Common myeloid progenitor, CD34-positive (primary cell): Measurements from ENCODE around the gene ACTL6B.

ENCODE experiments used
- CTCF ChIA-PET: fragments of 350-600 bp; sonication (Branson Sonifier 250); formaldehyde crosslinking; loops from one replicate; lab custom pipeline; 2021; ENCODE audit warnings: antibody characterized with exemption; lab: Charles Lee
- POLR2A ChIA-PET: fragments of 350-600 bp; sonication (Branson Sonifier 250); formaldehyde crosslinking; loops from one replicate; lab custom pipeline; 2021; ENCODE audit warnings: antibody characterized with exemption; lab: Charles Lee
- DNase-seq, 3 donors: peaks; one replicate each; pipeline versions ENCODE4 v3.0.0 to v3.0.0-alpha.2; 2013
- H3K27ac ChIP-seq, 2 experiments: 1 replicate in 1 of 2; 2 replicates in 1 of 2; pipeline ENCODE4 v1.7.0; 2013; ENCODE audit warnings: inconsistent platforms in 2 of 2, low read length in 2 of 2, mild to moderate bottlenecking in 2 of 2, low read depth in 1 of 2, moderate library complexity in 1 of 2; ENCODE audit not compliant: severe bottlenecking in 2 of 2, insufficient read depth in 1 of 2, poor library complexity in 1 of 2
- H3K27me3 ChIP-seq, 5 experiments: replicated peaks in 2 of 5; 1 replicate in 3 of 5; 2 replicates in 2 of 5; pipeline versions ENCODE4 v1.6.1 to v1.7.0; 2013; ENCODE audit warnings: low read length in 4 of 5, mild to moderate bottlenecking in 2 of 5, moderate library complexity in 2 of 5, inconsistent platforms in 1 of 5; ENCODE audit not compliant: insufficient read depth in 5 of 5, control insufficient read depth in 4 of 5
- H3K36me3 ChIP-seq, 4 experiments: 1 replicate in 2 of 4; 2 replicates in 2 of 4; pipeline versions ENCODE4 v1.6.1 to v1.7.0; 2013; ENCODE audit warnings: low read length in 3 of 4, control low read depth in 1 of 4, mild to moderate bottlenecking in 1 of 4; ENCODE audit not compliant: control insufficient read depth in 4 of 4, insufficient read depth in 4 of 4
- H3K4me1 ChIP-seq, 4 experiments: 1 replicate in 3 of 4; 2 replicates in 1 of 4; pipeline versions ENCODE4 v1.6.1 to v1.7.1; 2013; ENCODE audit warnings: low read length in 3 of 4, mild to moderate bottlenecking in 3 of 4, control low read depth in 1 of 4, inconsistent platforms in 1 of 4, moderate library complexity in 1 of 4; ENCODE audit not compliant: control insufficient read depth in 4 of 4, insufficient read depth in 4 of 4; ENCODE audit errors: control extremely low read depth in 1 of 4
- H3K4me3 ChIP-seq, 7 experiments: 1 replicate in 4 of 7; 2 replicates in 3 of 7; pipeline versions ENCODE4 v1.5.1 to v1.7.0; 2013; ENCODE audit warnings: mild to moderate bottlenecking in 7 of 7, low read length in 6 of 7, moderate library complexity in 6 of 7, inconsistent platforms in 2 of 7, low read depth in 2 of 7, control low read depth in 1 of 7; ENCODE audit not compliant: insufficient read depth in 4 of 7, control insufficient read depth in 1 of 7; ENCODE audit errors: extremely low read depth in 1 of 7
- H3K9me3 ChIP-seq, 5 experiments: 1 replicate in 4 of 5; 2 replicates in 1 of 5; pipeline versions ENCODE4 v1.6.1 to v1.7.1; 2013; ENCODE audit warnings: low read length in 4 of 5, mild to moderate bottlenecking in 2 of 5, inconsistent platforms in 1 of 5, low read depth in 1 of 5, moderate library complexity in 1 of 5; ENCODE audit not compliant: control insufficient read depth in 4 of 5, insufficient read depth in 2 of 5; ENCODE audit errors: control extremely low read depth in 1 of 5
- WGBS: methylation state at CpG from one replicate; pipeline ENCODE4 v1.1.5; 2013; ENCODE audit not compliant: insufficient coverage; 5-methylcytosine and 5-hydroxymethylcytosine counted together

Gene ACTL6B

DNA sequence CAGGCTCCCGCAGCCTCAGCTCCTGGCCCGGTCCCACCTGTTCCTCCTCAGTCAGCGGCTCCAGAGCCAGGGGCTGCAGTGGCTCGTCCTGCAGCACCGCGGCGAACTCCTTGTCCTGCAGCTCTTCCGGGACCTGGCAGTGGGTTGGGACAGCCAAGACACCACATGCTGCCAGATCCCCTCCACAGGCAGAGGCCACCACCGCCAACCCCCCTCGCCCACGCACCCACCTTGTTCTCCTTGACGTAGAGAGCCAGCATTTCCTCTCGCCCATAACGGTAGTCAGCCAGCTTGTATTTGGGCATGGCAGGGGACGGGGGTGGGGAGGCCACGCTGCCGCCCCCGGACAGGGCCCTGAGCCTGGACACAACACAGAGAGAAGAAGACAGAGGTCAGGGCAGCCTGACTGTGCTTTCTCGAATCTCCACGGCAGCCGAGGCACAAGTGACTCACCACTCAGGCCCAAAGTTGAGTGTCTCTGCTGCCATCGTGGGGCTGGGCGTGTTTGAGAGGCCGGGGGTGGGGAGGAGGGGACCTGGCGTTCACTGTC lies 31.6 kb upstream of the ACTL6B start:
- Histone ChIP-seq H3K4me1 (peaks cover 11 to 22% (median 21%) of the 10 kb centered on the region in 4 experiments), H3K4me3 (no peak overlapping the region), H3K27ac (no peak overlapping the region), H3K9me3 (no peaks in the 10 kb centered on the region), H3K27me3 (no peaks in the 10 kb centered on the region), H3K36me3 (peaks cover 11 to 80% (median 43%) of the 10 kb centered on the region in 4 experiments)
- WGBS: 95% methylated on average over 21 of the region's 25 CpGs
- DNase-seq: no peak
- ChIA-PET CTCF (interaction anchor here (1.6 to 8.7 kb wide), 4 partner anchors 10 to 73 kb away, joined by 4 to 80 read pairs (median 64); partner anchors contain the start of genes MOSPD3 and POP7), POLR2A (no interaction called here)

DNA sequence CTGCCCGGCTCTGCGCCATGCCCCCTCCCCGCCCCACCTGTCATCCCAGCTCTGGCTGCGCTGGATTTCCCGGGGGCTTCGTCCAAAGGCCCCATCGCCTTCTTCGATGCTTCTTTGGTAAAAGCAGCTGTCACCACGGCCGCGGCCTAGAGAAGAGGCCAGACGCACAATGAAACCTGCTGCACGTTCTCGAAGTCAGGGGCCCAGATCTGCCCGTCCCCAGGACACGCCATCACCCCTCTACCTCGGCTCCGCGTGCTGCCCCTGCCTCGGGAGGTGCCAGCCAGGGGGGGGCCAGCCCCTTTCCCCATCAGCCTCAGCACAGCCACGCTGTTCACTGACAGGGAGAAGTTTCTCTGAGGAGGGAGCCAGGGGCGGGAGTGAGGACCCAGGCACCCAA lies 31.0 kb upstream of the ACTL6B start:
- Histone ChIP-seq H3K27me3 (no peaks in the 10 kb centered on the region), H3K36me3 (peaks cover 11 to 86% (median 48%) of the 10 kb centered on the region in 4 experiments), H3K4me3 (no peak overlapping the region), H3K9me3 (no peaks in the 10 kb centered on the region), H3K27ac (peak overlapping the region in 1 of 2 experiments; percentile 25), H3K4me1 (peaks cover 5 to 17% (median 15%) of the 10 kb centered on the region in 4 experiments)
- WGBS: 91% methylated on average over 20 of the region's 22 CpGs
- no peak for DNase-seq
- POLR2A ChIA-PET: no interaction called here
- CTCF ChIA-PET: interaction anchor here (1.0 to 8.7 kb wide), 5 partner anchors 10 to 207 kb away, joined by 3 to 80 read pairs (median 55); partner anchors contain the start of genes MOSPD3 and POP7

DNA sequence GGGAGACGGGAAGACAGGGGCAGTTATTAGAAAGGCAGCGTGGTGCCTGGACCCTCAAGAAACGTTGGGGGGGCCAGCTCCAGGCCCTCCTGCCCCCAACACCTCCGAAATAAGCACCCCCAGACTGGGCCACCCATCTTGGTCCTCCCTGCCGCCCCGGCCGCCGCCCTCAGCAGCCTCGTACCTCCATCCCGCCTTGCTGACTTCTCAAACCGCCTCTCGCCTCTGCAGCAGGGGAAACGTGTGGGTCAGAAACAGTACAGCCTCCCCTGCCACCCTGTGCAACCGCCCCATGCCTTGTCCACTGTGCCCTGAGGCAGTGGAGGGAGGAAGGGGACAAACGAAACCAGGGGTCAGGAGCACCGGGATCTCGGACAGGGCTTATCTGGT lies 30.6 kb upstream of the ACTL6B start:
- ChIA-PET POLR2A (no interaction called here), CTCF (interaction anchor here (1.0 to 8.7 kb wide), 3 partner anchors 9 to 207 kb away, joined by 3 to 80 read pairs (median 4); partner anchors contain the start of gene POP7)

DNA sequence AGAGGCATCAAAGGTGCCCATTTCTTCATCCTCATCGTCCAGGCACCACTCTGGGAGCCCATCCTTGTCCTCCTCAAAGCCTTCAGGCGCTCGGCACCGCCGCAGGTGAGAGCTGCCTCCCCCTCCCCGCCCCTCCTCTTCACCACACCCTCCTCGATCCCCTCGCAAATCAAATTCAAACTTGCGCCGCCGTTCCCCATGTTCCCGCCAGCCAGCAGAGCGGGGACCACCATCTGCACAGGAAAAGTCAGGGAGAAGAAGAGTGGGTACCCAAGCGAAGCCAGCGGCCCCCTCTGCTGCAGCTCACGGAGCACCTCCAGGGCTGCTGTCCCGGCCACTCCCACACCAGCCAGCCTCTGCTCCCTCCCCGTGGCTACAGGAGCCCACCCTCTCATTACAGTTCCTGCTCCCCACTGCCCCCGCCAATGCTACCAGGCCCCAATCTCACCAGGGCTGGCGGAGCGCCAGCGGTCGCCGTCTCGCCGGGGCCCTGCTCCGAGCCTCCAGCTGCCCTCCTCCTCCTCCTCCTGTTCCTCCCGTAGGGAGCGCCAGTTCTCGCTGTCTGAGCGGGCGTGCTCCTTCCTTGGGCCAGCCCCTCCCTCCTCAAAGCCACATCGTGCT lies 30.1 kb upstream of the ACTL6B start:
- Histone ChIP-seq H3K4me3 (no peak overlapping the region), H3K36me3 (peaks cover 11 to 95% (median 55%) of the 10 kb centered on the region in 4 experiments), H3K27ac (no peak overlapping the region), H3K4me1 (peaks cover 0 to 7% (median 6%) of the 10 kb centered on the region in 4 experiments), H3K9me3 (no peaks in the 10 kb centered on the region), H3K27me3 (no peaks in the 10 kb centered on the region)
- CTCF ChIA-PET: interaction anchor here (1.0 to 8.7 kb wide), 4 partner anchors 9 to 207 kb away, joined by 3 to 80 read pairs (median 4); partner anchors contain the start of gene POP7
- 89% methylated on average over 21 of the region's 33 CpGs for WGBS
- POLR2A ChIA-PET: no interaction called here
- no peak for DNase-seq

More for the DNA sequence above, 30.6 kb upstream of the ACTL6B start:
- H3K27me3 ChIP-seq: no peaks in the 10 kb centered on the region
- H3K27ac ChIP-seq: peak overlapping the region in 1 of 2 experiments; percentile 25
- WGBS: 91% methylated on average over 15 of the region's 17 CpGs
- DNase-seq: no peak
- H3K9me3 ChIP-seq: no peaks in the 10 kb centered on the region
- no peak overlapping the region for H3K4me3 ChIP-seq
- peaks cover 11 to 91% (median 52%) of the 10 kb centered on the region in 4 experiments for H3K36me3 ChIP-seq
- peaks cover under 1 to 12% (median 11%) of the 10 kb centered on the region in 4 experiments for H3K4me1 ChIP-seq

DNA sequence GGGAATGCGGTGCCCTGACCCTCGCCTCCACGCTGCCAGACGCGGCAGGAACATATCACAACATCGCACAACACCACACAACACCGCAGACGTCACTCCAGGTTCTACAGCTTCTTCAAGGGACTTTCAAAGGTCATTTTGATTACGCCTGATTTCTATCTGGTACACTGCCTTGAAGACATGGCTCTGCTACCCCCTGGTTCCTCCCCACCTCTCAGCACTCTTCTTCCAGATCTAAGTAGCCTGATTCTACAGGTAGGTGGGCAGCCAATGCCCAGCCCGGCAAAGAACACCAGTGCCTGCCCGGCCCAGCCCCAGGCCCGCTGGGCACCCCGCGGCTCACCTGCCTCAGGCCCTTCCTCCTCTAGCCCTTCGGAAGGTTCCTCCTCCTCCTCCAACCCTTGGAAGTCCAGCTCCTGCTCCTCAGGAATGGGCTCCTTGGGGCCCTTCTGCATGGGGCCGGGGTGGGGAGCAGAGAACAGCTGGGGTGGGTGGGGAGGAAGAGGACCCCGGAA lies 29.4 kb upstream of the ACTL6B start:
- no peak overlapping the region for H3K27ac ChIP-seq
- CTCF ChIA-PET: interaction anchor here (1.2 to 8.7 kb wide), 4 partner anchors 8 to 73 kb away, joined by 4 to 80 read pairs (median 4); partner anchors contain the start of gene MOSPD3

DNA sequence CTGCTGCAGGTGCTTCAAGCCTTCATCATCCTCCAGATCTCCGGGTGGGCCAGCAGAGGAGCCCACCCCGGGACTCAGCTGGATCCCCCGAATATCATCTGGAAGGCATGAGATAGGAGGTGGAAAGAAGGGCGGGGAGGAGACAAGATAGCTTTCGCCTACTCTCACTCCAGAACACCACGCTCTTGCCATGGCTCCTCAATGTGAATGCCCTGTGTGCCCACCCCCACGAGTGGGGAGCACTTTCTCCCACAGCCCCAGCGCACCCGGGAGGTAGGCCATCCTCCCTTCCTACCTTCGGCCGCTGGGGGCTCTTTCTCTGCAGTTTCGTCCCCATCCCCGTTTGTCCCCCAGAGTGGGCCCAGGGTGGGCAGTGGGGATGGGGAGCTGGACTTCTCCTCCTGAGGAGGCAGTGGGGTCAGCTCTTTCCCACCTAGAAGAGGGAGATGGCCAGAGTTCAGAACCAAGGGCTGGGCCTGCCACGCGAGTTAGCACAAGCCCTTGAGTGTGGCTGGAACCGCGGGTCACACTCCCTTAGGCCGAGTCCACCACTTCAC lies 28.9 kb upstream of the ACTL6B start:
- H3K27ac ChIP-seq: no peak overlapping the region
- no peak for DNase-seq
- no peak overlapping the region for H3K4me3 ChIP-seq
- peaks cover 11 to 97% (median 62%) of the 10 kb centered on the region in 4 experiments for H3K36me3 ChIP-seq
- ChIA-PET CTCF (interaction anchor here (1.2 to 3.9 kb wide), 7 partner anchors 7 to 215 kb away, joined by 3 to 28 read pairs (median 4); partner anchors contain the start of gene MOSPD3), POLR2A (interaction anchor here (0.5 kb wide), 1 partner anchor 16 kb away, joined by 4 read pairs; no protein-coding TSS in a partner anchor)
- 99% methylated on average over 14 of the region's 18 CpGs for WGBS
- no peaks in the 10 kb centered on the region for H3K4me1 ChIP-seq
- H3K27me3 ChIP-seq: no peaks in the 10 kb centered on the region
- no peaks in the 10 kb centered on the region for H3K9me3 ChIP-seq

More for the DNA sequence above, 29.4 kb upstream of the ACTL6B start:
- Histone ChIP-seq H3K36me3 (peaks cover 11 to 95% (median 58%) of the 10 kb centered on the region in 4 experiments), H3K4me1 (peaks cover 0 to 1% (median under 1%) of the 10 kb centered on the region in 4 experiments), H3K9me3 (no peaks in the 10 kb centered on the region), H3K4me3 (no peak overlapping the region), H3K27me3 (no peaks in the 10 kb centered on the region)
- 98% methylated on average over 16 of the region's 17 CpGs for WGBS
- POLR2A ChIA-PET: no interaction called here
- DNase-seq: no peak
